GM21619 (cell line): ENCODE results near the gene SFN.
"Not testable (repeated sequence)": the region's sequence is repeated elsewhere in the genome, so short reads cannot be mapped to it uniquely, and the experiment has no call there.

Source experiments
- ATAC-seq: cut with Tn5 transposase; IDR thresholded peaks from one replicate; pipeline ENCODE4 v1.9.1; 2021; ENCODE audit not compliant: unreplicated experiment

Gene SFN

GRCh38 chr1:26864610-26865480 lies 1.9 kb downstream of the SFN start:
- ATAC-seq, result peak; percentile 93

GRCh38 chr1:26873097-26873496 lies 10.1 kb downstream of the SFN start:
- not testable (repeated sequence) for ATAC-seq

- ATAC-seq, result no peak
Observed at GRCh38 chr1:26874896-26875295, 11.9 kb downstream of the SFN start.

- ATAC-seq, result no peak
Observed at GRCh38 chr1:26877326-26877725, 14.4 kb downstream of the SFN start.

GRCh38 chr1:26879793-26880192 lies 16.8 kb downstream of the SFN start:
- ATAC-seq, result no peak

GRCh38 chr1:26881611-26882010 lies 18.7 kb downstream of the SFN start:
- not testable (repeated sequence) for ATAC-seq

GRCh38 chr1:26882696-26883463 lies 19.9 kb downstream of the SFN start:
- no peak for ATAC-seq

GRCh38 chr1:26887125-26887524 lies 24.2 kb downstream of the SFN start:
- ATAC-seq, result no peak

GRCh38 chr1:26888231-26888630 lies 25.3 kb downstream of the SFN start:
- ATAC-seq, result no peak

- ATAC-seq, result peak; percentile 91
Observed at GRCh38 chr1:26889551-26890466, 26.9 kb downstream of the SFN start, which contains the start of gene GPN2. Gene GPN2 (minus strand): TSS chr1:26890283. CDS start chr1:26890096, 187 bp downstream.

GRCh38 chr1:26890467-26890796 lies 27.5 kb downstream of the SFN start:
- peak; percentile 20 for ATAC-seq

GRCh38 chr1:26894263-26894662 lies 31.3 kb downstream of the SFN start:
- ATAC-seq, result no peak

- no peak for ATAC-seq
Observed at GRCh38 chr1:26897351-26897750, 34.4 kb downstream of the SFN start.

GRCh38 chr1:26900001-26900814 lies 37.3 kb downstream of the SFN start, which contains the start of gene GPATCH3:
Gene GPATCH3 (minus strand): TSS chr1:26900467. CDS start chr1:26900442, 25 bp downstream.
- peak; percentile 93 for ATAC-seq

GRCh38 chr1:26900815-26901511 lies 38.0 kb downstream of the SFN start:
- ATAC-seq, result no peak

GRCh38 chr1:26907071-26907917 lies 44.3 kb downstream of the SFN start:
- no peak for ATAC-seq

- no peak for ATAC-seq
Observed at GRCh38 chr1:26909951-26910342, 47.0 kb downstream of the SFN start.

GRCh38 chr1:26910343-26911160 lies 47.6 kb downstream of the SFN start:
- ATAC-seq, result no peak
